NK-92 (cell line): ENCODE measurements around the gene CDH4.

Experiments used
- DNase-seq: peaks from one replicate; lab custom pipeline; 2025; ENCODE audit not compliant: unreplicated experiment; lab: John Stamatoyannopoulos, UW

CDH4 gene

GRCh38 chr20:61513124-61514017 lies 261.3 kb downstream of the CDH4 start:
- no peak for DNase-seq

GRCh38 chr20:61514018-61514365 lies 261.9 kb downstream of the CDH4 start:
- DNase-seq, result no peak

DNA sequence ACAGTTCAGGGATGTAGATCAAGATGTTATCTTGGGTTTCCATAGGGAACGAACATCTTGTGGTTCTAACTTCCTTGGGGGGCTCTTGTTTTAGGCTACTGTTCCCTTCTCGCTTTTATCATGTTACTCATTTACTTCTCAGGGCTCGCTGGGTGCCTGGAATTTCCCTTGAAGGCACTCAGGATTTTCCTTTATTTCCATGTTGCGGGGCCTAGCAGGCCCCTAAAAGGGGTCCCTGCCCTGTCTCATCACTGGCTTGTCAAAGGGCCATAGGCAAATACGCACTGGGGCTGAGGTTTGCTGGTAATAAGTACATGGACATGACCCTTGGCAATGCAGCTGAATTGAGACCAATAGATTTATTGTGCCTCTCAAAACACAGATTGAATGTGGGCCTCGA lies 262.3 kb downstream of the CDH4 start:
- DNase-seq, result no peak

DNA sequence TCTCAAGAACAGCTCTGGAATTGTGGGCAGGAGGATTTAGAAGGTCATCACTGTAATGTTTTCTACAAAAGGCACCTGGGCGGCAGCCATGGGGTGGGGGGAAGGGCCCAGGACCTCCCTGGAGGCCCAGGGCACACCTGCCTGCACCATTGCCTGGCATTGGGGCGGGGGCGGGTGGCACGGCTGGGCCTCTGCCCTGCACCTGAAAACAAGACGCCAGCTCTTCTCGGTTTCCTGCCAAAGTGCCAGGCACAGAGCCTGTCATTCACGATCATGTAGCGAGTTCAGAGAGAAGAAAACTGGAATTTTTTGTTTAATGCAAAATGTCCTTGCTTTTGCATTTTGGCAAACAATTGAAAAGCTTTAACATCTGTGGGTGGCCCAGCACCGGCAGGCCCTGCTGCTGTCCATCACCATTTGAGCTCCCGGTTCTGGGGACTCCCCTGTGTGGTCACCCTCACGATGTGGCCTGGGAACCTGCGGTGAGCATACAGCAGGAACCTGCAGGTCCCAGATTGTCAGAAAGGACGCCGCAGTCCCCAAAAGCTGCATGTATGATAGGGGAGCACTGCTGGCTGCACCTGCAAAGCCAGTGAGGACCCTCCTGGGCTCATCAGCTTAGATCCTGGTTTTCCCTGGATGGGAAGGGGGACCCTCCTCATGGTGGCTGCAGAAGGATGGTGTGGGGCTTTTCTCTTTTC lies 262.9 kb downstream of the CDH4 start:
- DNase-seq, result no peak

DNA sequence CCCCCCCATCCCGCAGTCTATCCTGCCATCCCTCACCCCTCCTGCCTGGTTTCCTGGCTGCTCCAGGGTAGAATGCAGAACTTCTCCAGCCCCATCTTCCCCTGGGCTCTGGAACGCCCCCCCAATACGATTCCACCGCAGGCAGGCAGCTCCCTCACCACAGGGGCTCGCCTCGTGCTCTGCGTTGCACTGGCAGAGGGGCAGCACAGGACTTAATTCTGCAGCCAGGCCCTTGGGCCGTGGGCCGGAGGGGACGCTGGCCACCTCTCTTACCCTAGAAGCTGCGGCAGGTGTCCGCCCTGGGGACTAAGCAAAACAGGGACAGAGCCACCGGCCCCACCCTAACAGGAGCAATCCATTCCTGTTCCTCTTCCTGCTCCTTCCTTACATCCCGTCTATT lies 263.9 kb downstream of the CDH4 start:
- no peak for DNase-seq

DNA sequence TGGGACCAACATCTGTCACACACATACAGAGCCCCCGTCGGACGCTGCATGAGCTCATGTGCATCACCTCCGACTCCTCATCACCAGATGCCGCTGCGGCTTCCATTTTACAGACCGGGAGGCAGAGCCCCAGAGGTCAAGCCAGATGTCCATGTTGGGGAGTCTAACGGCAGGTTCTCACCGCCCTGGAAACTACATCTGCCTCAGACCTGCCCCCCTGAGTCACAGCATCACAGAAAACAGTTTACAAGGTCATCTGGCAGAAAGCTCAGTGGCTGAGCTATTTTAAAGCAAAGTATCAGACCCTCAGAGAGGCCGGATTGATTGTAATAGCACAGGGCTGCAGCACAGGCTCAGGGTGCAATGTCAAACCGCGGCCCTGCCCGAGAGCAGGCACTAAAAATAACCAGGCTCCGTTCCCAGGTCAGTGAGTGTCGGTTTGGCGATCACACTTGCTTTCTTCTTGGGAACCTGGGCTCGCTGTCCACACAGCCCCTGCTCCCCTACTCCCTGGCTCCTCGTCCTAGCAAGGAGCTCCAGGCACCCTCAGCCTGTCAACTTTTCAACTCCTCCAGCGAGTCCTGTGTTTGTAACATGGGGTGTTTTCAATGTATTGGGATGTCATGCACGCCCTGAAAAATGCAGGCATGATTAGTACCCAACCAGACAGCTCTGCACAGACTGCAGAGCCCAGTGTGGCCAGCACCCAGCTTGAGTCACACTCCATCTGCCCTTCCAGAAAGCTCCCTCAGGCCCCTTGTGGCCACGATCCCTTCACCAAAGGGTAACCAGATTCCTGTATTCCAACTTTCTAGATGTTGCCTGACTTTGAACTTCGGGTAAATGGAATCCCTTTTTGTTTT lies 264.5 kb downstream of the CDH4 start:
- DNase-seq, result no peak

DNA sequence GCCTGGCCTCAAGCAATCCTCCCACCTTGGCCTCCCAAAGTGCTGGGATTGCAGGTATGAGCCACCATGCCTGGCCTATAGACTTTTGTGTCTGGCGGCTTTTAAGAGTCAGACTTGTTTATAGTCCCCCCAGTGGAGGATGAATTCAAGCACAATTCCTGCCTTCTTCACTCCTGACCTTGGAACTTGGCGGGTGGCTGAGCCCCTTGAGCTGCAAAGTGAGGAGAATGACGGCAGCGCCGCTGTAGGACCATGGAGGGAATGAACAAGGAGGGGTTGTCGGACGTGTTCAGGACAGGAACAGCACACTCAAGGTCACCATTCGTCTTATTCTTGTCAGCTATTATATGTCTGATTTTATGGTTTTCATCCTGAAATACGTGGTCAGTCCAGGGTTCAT lies 265.4 kb downstream of the CDH4 start:
- no peak for DNase-seq

- DNase-seq, result no peak
Measured at GRCh38 chr20:61518424-61518951, 266.4 kb downstream of the CDH4 start.

- DNase-seq, result no peak
Measured at GRCh38 chr20:61519488-61519887, 267.4 kb downstream of the CDH4 start.

DNA sequence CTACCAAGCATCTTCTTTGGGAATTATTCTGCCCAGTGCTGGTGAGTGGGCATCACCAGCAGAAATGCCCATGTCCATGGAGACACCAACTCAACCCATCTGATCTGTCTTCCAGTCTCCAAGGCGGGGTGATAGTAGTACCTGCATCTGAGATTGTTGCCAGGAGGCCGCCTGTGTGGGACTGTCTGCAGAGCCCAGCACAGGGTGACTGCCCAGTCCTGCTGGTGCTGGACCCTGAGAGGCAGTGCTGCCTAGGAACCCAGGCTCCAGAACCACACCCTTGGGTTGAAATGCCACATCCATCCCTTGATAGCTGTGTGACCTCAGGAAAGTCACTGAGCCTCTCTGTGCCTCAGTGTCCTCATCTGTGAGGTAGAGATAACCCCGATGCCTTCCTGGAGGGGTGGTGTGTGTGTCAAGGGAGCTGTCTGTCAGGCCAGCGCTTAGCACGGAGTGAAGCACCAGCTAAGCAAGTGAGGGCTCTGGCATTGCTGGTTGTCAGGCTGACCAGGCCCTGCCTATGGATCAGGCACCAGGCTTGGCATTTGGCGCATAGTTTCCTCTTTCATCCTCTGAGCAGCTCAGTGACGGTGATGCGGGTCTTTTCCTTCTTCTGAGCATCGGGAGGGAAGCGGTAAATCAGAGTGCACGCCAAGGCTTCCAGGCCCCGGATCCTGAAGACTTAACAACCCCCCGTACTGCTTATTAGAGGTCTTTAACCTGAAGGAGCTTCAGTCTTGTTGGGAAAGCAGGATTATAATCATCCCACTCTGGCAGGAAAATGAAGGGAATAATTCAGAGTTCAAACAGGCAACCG lies 268.2 kb downstream of the CDH4 start:
- DNase-seq, result no peak

GRCh38 chr20:61520893-61521460 lies 268.9 kb downstream of the CDH4 start:
- DNase-seq, result no peak

- DNase-seq, result no peak
Measured at GRCh38 chr20:61521687-61522420, 269.8 kb downstream of the CDH4 start.

DNA sequence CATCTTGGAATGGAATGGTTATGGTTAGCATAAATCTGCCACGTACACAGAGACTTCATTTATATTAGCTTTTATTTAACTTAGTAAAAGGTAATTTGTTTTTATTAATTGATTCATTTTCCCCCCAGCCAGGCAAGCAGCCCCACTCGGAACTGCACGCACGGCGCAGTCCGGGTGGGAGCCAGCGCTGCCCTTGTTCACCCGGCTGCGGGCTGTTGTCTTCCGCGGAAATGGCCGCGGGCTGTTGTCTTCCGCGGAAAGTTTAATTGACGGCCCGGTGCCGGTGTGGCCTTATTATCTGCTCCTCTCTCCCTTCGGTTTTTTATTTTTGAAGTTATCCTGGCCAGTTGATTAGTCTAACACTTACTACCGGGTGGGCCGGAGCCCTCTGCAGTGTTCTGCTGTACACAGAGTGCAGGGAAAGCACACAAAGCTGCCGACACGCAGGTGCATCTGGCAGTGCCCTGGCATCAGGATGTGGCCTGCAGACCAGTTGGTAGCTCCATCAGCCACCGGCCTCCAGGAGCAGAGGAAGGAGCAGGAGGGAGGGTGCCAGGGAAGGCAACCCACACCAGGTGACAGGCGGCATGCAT lies 270.5 kb downstream of the CDH4 start:
- DNase-seq, result no peak

GRCh38 chr20:61523145-61523544 lies 271.1 kb downstream of the CDH4 start:
- DNase-seq, result no peak

DNA sequence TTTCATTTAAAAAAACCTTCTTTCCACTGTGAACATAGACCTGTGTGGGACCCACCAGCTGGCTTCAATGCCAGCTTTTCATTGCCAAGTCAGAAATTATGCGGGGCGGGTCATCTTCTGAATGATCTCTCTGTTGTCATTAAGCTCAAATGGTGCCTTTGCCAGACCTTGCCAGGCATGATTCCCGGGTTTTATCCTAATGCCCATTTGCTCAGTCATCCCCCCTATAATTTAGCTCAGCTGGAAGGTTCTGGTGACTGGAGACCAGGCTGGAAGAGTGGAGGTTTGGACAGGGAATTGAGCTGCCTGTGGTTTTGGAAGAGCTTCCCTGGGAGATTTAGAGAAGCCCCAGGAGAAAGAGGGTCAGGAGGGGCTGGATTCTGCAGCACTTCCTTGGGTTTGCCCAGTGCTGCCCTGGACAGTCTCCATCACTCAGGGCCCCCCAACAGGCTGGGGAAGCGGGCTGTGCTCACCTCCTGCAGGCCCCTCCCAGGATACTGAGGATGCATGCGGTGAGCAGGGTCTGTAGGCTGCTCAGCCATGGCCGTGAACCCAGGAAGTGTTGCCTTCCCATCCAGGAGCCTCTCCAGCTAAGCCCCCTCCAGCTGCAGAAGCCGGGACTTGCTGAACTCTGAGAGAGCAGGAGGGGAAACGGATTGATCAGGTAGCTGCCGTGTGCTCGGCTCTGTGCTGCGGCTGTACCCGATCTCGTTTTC lies 273.0 kb downstream of the CDH4 start:
- DNase-seq, result no peak

- DNase-seq, result no peak
Measured at GRCh38 chr20:61525781-61526431, 273.8 kb downstream of the CDH4 start.

- DNase-seq, result no peak
Measured at GRCh38 chr20:61526907-61527306, 274.8 kb downstream of the CDH4 start.

- no peak for DNase-seq
Measured at GRCh38 chr20:61527626-61528025, 275.6 kb downstream of the CDH4 start.
